ENCODE results near the gene CLDND1.
A peak's percentile ranks its signal among the peaks of the same experiment; 100 is the strongest.
"Not testable (repeated sequence)": the region's sequence is repeated elsewhere in the genome, so short reads cannot be mapped to it uniquely, and the experiment has no call there.

Gene CLDND1

DNA sequence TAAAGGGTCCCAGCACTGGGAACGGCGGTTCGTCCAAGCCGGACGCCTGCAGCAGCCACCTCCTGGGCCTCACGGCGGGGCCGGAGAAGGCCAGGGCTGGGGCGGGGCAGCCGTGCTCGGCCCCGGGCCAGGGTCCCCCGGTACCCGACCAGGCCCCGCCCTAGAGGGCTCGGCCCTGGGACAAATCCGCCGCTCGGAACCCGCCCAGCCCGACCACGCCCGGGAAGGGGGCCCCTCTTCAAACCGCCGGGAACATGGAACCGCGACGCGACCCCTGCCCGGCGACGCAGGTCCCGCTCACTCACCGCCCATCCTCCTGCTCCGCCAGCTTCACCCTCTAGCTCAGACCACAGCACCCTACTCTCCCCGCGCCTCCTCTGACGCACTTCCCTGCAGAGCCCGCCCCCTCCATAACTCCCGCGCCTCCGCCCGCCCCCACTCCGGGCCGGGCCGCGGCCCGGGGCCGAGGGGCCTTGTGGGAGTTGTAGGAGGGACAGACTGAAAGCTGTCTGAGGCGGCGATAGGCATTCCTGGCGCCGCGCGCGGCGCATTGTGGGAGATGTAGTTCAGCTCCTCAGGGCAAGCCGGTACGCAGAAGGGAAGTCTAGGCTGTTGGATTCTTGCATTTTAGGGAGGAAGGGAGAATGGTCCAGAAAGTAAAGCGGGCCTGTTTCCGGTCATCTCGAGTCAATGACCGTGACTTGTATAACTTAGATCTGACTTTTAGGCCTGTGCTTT, at the start of gene CLDND1:
Gene CLDND1, minus strand, starts transcription at position 359 of the 738 bp plus-strand sequence. CDS start 1,478 bp downstream, outside the sequence.
- peak; percentile 91 for DNase-seq

GRCh38 chr3:98568402-98568801, 45.7 kb upstream of the CLDND1 start:
- DNase-seq: no peak

- DNase-seq: no peak
These were observed 45.1 kb upstream of the CLDND1 start for GRCh38 chr3:98567666-98568270.

- DNase-seq: no peak
These were observed 43.1 kb upstream of the CLDND1 start for GRCh38 chr3:98565843-98566242.

DNA sequence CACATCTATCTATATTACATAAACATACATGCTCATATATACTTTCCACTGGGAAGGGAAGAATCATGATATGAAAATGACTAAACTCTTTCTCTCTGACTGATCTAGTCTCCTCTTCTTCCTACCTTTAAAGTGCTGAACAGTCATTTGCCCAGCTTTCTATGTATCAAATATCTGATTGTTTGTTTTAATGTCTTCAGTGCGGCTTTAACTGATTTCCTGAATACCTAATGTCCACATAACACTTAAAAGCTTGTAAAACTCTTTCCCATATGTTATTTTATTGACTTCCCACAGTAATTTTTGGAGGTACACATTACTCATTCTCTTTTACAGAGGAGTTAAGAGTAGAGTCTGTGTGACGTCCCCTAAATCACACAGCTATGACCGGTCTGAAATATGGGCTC, 42.5 kb upstream of the CLDND1 start:
- DNase-seq: no peak

DNA sequence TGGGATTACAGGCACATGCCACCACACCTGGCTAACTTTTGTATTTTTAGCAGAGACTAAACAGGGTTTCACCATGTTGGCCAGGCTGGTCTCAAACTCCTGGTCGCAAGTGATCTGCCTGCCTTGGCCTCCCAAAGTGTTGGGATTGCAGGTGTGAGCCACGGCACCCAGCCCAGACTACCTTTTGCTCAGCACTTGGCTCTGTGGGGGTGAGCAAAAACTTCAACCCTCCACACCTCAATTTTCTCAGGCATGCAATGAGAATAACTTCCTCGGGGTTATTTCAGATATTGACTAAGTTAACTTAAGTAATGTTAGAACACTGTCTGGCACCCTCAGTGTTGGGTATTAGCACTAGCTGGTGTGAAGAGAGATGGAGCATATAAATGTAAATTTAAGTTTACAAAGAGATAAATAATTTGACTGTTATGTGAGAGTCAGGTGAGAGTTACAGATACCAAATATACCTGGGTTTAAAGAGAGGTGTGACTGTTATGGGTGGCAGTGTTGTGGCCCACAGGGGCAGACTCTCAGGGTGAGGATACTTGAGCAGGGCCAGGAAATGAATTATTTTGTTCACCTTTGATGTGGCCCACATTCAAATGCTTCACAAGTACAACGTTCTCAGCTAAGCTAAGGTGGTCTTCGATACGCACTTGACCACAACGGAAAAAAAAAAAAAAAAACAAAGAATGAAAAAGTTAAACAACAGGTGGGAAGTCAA, 41.7 kb upstream of the CLDND1 start:
- no peak for DNase-seq

DNA sequence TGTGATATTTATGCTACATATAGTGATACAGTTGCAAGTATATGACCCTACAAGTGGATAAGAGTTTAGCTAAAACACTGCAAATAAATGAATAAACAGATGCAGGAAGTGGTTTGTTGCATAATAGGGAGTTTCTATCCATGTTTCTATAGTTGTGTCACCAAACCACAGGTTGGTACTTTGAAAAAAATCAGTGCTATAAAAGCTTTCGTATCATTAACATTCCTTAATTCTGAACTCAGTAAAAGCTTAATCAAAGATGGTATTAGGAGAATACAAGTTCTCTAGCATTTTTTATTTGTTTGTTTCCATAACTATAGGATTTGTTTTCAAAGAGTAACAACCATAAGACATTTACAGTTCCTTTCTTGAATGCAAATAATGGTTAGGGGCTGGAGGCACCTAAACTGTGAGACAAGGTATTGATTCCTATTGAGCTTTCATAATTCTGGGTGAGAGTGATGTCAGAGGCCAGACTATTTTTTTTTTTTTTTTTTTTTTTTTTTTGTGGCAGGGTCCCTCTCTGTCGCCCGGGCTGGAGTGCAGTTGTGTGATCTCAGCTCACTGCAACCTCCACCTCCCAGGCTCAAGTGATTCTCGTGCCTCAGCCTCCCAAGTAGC, 41.1 kb upstream of the CLDND1 start:
- DNase-seq: no peak

DNA sequence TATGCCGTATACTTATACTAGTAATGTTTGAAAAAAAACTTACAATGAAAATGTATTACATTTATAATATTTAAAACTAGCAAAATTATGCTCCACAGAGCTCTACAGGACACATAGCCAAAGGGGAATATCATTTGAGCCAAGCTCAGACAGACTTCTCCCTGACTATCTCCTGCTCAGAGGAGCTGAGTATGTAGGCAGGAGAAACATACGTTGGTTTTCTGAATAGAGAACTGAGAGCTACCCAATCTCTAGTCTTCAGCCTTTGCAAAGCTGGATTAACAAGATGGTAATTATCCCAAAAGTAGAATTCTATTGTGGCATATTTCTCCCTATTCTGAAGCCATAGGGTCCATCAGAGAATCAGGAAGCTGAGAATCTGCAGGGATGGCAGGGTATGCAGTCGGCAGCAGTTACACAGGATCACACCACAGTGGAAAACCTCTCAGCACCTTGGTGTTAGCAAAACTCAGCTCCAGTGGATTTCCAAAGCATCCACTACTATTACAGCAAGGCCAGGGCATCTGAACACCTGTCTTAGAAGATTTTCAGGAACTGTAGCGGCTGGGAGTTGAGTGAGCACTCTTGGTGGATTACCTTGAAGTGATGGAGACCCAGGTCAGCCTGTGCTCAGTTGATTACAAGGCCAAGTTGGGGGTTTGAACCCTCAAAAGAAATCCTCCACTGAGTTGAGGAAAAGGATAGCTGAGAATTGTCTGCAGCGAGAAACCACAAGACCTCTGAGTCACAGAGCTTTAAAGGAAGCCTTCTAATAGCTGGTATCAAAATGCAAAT, 39.2 kb upstream of the CLDND1 start:
- no peak for DNase-seq

DNA sequence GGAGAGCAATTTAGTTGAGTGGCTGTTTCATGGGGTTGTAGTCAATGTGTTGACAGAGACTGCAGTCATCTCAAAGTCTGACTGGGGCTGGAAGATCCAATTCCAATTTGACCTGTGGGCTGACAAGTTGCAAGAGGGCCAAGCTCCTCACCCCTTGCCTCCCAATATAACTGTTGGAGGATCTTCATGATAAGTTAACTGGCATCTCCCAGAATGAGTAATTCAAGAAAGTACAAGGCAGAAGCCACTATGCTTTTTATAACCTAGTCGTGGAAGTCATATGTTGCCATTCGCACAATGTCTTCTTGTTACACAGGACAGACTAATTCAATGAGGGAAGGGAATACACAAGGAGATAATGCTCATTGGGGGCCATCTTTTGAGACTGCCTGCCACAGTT, 38.2 kb upstream of the CLDND1 start:
- DNase-seq: no peak

GRCh38 chr3:98559769-98560168, 37.1 kb upstream of the CLDND1 start:
- DNase-seq: not testable (repeated sequence)

GRCh38 chr3:98558100-98558827, 35.6 kb upstream of the CLDND1 start:
- no peak for DNase-seq

- no peak for DNase-seq
These were observed 34.8 kb upstream of the CLDND1 start for GRCh38 chr3:98557324-98558010.

GRCh38 chr3:98556164-98557130, 33.7 kb upstream of the CLDND1 start:
- no peak for DNase-seq

- no peak for DNase-seq
These were observed 32.3 kb upstream of the CLDND1 start for GRCh38 chr3:98555025-98555379.

- no peak for DNase-seq
These were observed 31.9 kb upstream of the CLDND1 start for GRCh38 chr3:98554580-98554979.

DNA sequence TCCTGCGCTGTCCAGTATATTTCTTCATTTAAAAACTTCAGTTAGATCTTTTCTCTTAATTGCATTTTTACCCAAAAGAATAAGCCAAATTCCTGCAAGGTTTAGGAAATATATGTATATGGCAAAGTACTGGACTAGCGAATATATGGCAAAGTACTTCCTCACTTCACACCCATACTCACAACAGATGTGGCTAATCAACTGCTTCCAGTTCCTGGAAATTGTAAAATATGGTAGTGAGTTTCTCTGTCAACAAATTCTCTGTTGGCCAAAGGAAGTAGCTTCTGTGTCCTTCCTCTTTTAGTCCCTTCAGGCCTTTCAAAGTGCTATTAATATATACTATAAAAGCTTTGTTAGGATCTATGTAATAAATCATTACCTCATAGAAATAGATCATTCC, 31.1 kb upstream of the CLDND1 start:
- no peak for DNase-seq

DNA sequence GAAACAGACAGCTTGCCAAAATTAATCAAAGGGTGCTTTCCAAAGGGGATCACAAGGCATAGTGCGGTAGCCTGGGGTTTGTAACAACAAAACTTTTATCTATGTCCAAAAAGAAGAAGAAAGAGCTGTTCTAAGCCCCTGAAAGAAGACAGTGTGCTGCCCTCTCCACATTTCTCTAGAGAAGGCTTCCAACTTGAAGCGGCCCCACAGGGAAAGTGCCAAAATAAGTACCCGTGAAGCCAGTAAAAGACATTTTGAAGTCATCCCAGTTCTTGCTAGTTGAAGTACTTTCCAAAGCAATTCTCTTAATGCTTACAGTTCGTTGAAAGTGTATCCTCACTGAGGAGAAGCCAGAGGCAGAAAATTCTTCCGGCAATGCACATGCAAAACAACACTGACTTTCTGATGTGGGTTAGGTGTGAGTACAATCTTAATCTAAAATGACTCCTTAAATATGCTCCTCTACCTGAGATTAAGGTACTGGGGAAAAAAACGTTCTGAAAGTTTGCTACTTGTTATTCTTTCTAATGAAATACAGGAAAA, 30.4 kb upstream of the CLDND1 start:
- DNase-seq: no peak

DNA sequence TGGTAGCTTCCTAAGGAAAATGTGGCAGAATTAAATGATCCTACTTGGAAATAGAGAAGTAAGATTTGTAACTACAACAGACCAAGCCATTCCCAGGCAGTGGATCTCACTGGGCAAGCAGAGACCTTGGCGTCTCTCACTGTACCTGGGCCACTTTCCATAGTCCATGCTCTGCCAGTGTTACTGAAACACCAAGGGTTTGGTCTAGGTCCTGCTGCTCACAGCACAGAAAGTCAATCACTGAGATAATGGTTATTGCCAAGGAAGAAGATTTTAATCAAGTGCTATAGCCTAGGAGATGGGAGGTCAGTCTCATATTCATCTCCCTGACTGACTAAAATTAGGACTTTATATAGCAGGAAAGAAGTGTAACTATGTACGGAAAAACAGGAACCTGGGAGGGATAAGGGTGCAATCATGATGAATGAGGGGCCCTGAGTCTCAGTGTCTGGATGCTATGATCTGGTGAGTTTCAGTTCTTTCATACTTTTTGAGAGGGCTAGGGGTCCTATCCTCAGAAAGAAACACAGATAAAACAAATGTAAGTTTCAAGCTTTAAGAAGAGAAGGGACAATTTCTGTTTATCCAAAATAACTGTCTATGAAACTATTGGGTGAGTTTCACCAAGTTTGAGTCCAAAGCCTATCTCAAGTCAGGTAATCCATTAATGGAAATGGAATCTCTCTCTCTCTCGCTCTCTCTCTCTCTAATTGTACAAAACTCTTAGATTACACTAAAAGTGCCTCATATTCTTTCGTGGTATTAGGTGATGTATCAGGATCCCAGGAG, 29.7 kb upstream of the CLDND1 start:
- DNase-seq: no peak

GRCh38 chr3:98551754-98552153, 29.1 kb upstream of the CLDND1 start:
- no peak for DNase-seq

Data from NCI-H524 treated with DMSO at 0.1 percent for 48 hours (cell line).